HFFc6 (cell line): Measurements from ENCODE around the gene CALML3. TPM values are rescaled to one million over a fixed set of nuclear protein-coding genes. Genes with fewer than 3 reads are reported as not detected.

Source experiments
- DNase-seq: peaks from one replicate; pipeline ENCODE4 v3.0.0-alpha.2; 2018
- H3K27ac Mint-ChIP-seq: 2 replicates; pipeline ENCODE4 v1.8.0; 2020; ENCODE audit warnings: mild to moderate bottlenecking, mixed read lengths
- H3K27me3 Mint-ChIP-seq: 2 replicates; pipeline ENCODE4 v1.8.0; 2021; ENCODE audit warnings: mild to moderate bottlenecking, moderate library complexity, mixed read lengths; ENCODE audit not compliant: insufficient read depth
- H3K36me3 Mint-ChIP-seq: 2 replicates; pipeline ENCODE4 v1.8.0; 2021; ENCODE audit warnings: low read depth, mixed read lengths
- H3K4me1 Mint-ChIP-seq: 2 replicates; pipeline ENCODE4 v1.8.0; 2020; ENCODE audit warnings: low read depth, mixed read lengths
- H3K4me3 Mint-ChIP-seq: 2 replicates; pipeline ENCODE4 v1.8.0; 2020; ENCODE audit warnings: mild to moderate bottlenecking, moderate library complexity, mixed read lengths
- H3K9me3 Mint-ChIP-seq: 2 replicates; pipeline ENCODE4 v1.8.0; 2020; ENCODE audit warnings: mild to moderate bottlenecking, mixed read lengths
- CTCF ChIP-seq: fragments of 200-600 bp; sonication (generic); IDR thresholded peaks from 2 replicates; pipeline ENCODE4 v1.5.0; 2021; ENCODE audit warnings: antibody characterized with exemption, mild to moderate bottlenecking
- total RNA-seq, 6 experiments: library from RNA; stranded (reverse); fragmentation: NEBNext Ultra II Directional; extraction: Animal tissue kit (Norgen Biotek cat#: 25700); gene quantifications; 2 replicates in 1 of 6; 3 replicates in 5 of 6; pipeline ENCODE4 v1.2.3, GENCODE V29; 2021

The CALML3 gene
- total RNA-seq, 6 experiments from 2014 or later, result not detected

GRCh38 chr10:5570979-5571810, 46.4 kb downstream of the CALML3 start:
- Mint-ChIP-seq H3K27me3 (no peaks in the 10 kb centered on the region; the same call in 1 of the 2 replicates), H3K27ac (no peak overlapping the region), H3K9me3 (no peaks in the 10 kb centered on the region), H3K36me3 (no peaks in the 10 kb centered on the region), H3K4me3 (no peak overlapping the region), H3K4me1 (peaks cover 37% of the 10 kb centered on the region)
- no peak for TF ChIP-seq CTCF
- no peak for DNase-seq

- Mint-ChIP-seq H3K27ac (no peak overlapping the region), H3K9me3 (no peaks in the 10 kb centered on the region), H3K4me1 (peaks cover 36% of the 10 kb centered on the region), H3K4me3 (no peak overlapping the region), H3K27me3 (no peaks in the 10 kb centered on the region; the same call in 1 of the 2 replicates), H3K36me3 (no peaks in the 10 kb centered on the region)
- DNase-seq, result no peak
- no peak for TF ChIP-seq CTCF
Measured at GRCh38 chr10:5571826-5572225, 47.1 kb downstream of the CALML3 start.

GRCh38 chr10:5573319-5573950, 48.7 kb downstream of the CALML3 start:
- DNase-seq, result no peak
- Mint-ChIP-seq H3K27ac (no peak overlapping the region), H3K4me3 (no peak overlapping the region)

GRCh38 chr10:5573968-5574641, 49.3 kb downstream of the CALML3 start:
- no peaks in the 10 kb centered on the region; the same call in 1 of the 2 replicates for H3K27me3 Mint-ChIP-seq
- peak overlapping the region; percentile 20; the same call in 1 of the 2 replicates for H3K27ac Mint-ChIP-seq
- no peaks in the 10 kb centered on the region for H3K9me3 Mint-ChIP-seq
- no peak for DNase-seq
- H3K4me3 Mint-ChIP-seq, result no peak overlapping the region; the same call in 1 of the 2 replicates
- TF ChIP-seq CTCF, result no peak
- no peaks in the 10 kb centered on the region for H3K36me3 Mint-ChIP-seq
- peaks cover 38% of the 10 kb centered on the region for H3K4me1 Mint-ChIP-seq

More at GRCh38 chr10:5573319-5573950, 48.7 kb downstream of the CALML3 start:
- Mint-ChIP-seq H3K27me3 (no peaks in the 10 kb centered on the region; the same call in 1 of the 2 replicates), H3K9me3 (no peaks in the 10 kb centered on the region), H3K4me1 (peaks cover 34% of the 10 kb centered on the region), H3K36me3 (no peaks in the 10 kb centered on the region)
- no peak for TF ChIP-seq CTCF

GRCh38 chr10:5574642-5575131, 49.9 kb downstream of the CALML3 start:
- H3K4me1 Mint-ChIP-seq, result peaks cover 43% of the 10 kb centered on the region
- DNase-seq, result no peak
- H3K36me3 Mint-ChIP-seq, result no peaks in the 10 kb centered on the region
- no peaks in the 10 kb centered on the region; the same call in 1 of the 2 replicates for H3K27me3 Mint-ChIP-seq
- no peak overlapping the region for H3K4me3 Mint-ChIP-seq
- no peak for TF ChIP-seq CTCF
- no peaks in the 10 kb centered on the region for H3K9me3 Mint-ChIP-seq
- peak overlapping the region; percentile 84 for H3K27ac Mint-ChIP-seq
